22Rv1 (cell line): ENCODE measurements around the gene COL5A1.

Source experiments
- H3K27ac ChIP-seq: fragments of 450-650 bp; 2 replicates; pipeline ENCODE4 v1.5.1; 2017
- ZFX ChIP-seq: fragments of 450-650 bp; IDR thresholded peaks from 2 replicates; pipeline ENCODE4 v1.6.1; 2017; ENCODE audit warnings: antibody characterized with exemption, borderline replicate concordance
- TF ChIP-seq, protein P1 (sequence below): fragments of 450-650 bp; IDR thresholded peaks from 2 replicates; pipeline ENCODE4 v1.5.1; 2017; ENCODE audit warnings: mild to moderate bottlenecking

COL5A1 gene

DNA sequence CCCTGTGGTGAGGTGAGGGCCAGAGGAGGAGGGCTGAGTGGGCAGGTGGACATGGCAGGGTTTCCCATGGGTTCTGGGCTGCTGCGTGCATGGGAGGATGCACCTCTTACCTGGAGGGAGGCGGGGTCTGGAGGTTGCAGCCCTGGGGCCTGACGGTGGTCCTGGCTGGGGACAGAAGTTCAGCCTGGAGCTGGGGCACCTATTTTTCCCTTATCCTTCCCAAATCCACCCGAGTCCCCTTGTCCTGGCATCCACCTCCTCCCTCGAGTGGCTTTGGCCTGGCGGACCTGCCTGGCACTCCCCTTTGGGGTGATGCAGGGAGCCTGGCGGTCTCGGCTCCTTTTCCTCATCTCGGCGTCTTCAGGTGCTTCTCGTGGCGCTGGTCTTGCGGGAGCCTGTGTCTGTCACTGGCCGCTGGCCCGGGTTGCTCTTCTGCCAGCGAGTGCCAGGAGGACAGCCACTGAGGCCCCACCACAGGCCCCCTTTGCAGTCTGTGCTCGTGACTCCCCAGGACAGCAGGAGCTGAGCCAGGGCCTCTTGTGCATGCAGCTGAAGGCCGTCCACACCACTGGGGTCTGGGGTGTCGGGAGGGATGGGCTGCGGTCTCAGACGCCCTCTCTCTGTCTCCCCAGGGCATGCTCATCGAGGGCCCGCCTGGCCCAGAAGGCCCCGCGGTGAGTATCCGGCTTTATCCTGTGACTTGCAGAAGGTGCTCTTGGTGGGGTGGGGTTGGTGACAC lies 96.4 kb downstream of the COL5A1 start:
- no peak overlapping the region for H3K27ac ChIP-seq
- TF ChIP-seq, protein P1, sequence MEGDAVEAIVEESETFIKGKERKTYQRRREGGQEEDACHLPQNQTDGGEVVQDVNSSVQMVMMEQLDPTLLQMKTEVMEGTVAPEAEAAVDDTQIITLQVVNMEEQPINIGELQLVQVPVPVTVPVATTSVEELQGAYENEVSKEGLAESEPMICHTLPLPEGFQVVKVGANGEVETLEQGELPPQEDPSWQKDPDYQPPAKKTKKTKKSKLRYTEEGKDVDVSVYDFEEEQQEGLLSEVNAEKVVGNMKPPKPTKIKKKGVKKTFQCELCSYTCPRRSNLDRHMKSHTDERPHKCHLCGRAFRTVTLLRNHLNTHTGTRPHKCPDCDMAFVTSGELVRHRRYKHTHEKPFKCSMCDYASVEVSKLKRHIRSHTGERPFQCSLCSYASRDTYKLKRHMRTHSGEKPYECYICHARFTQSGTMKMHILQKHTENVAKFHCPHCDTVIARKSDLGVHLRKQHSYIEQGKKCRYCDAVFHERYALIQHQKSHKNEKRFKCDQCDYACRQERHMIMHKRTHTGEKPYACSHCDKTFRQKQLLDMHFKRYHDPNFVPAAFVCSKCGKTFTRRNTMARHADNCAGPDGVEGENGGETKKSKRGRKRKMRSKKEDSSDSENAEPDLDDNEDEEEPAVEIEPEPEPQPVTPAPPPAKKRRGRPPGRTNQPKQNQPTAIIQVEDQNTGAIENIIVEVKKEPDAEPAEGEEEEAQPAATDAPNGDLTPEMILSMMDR, result no peak
- TF ChIP-seq ZFX, result no peak

DNA sequence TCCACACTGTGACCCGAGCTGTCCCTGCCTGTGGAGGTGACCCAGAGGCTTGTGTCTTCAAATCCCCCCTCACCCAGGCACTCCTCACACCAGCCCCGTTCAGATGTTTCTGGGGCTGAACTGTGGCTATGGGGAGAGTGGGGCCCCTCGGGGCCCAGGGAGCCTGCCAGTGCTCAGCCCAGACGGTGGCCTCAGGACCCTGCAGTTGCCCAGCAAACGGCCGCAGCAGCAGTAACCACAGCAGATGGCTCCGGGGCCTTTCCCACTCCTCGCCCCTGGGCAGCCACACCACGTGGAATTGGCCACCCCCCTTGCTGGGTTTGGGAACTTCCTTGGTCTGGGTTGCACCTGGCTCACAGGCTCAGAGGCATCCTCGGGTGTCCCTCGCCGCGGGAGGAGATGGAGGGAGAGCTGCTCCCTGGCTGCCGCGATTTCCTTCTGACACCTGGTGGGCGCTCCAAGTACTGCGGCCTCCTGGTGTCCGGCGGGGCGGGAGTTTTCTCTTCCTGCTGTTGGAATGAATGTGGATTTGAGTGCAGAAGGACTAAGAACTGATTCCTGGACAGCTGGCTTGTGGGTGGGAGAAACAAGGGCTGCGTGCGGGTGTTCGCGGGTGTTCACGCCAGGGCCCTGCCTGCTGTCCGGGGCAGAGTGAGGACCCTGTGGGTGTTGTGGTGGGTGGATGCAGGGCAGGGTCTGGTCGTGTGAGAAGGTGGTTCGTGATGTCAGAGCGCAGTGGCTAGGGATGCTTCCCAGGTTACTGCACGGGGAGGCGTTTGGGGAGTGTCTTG lies 97.5 kb downstream of the COL5A1 start:
- TF ChIP-seq ZFX, result no peak
- TF ChIP-seq, protein P1, result peak; percentile 81
- H3K27ac ChIP-seq, result no peak overlapping the region

DNA sequence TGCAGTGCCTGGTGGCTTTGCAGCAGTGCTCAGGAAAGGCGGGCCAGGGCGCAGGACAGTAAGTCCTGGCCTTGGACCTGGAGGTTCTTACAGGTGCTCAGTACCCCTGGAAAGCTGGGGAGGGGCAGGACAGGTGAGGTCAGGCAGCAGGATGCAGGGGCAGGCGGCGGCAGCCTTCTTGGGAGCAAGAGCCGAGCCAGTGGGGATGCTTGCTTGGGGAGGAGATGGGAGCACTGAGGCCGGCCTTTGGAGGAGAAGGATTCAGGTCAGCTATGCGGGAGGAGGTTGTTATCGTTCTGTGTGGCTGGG lies 98.0 kb downstream of the COL5A1 start:
- TF ChIP-seq, protein P1, result no peak
- no peak for TF ChIP-seq ZFX
- H3K27ac ChIP-seq, result no peak overlapping the region

DNA sequence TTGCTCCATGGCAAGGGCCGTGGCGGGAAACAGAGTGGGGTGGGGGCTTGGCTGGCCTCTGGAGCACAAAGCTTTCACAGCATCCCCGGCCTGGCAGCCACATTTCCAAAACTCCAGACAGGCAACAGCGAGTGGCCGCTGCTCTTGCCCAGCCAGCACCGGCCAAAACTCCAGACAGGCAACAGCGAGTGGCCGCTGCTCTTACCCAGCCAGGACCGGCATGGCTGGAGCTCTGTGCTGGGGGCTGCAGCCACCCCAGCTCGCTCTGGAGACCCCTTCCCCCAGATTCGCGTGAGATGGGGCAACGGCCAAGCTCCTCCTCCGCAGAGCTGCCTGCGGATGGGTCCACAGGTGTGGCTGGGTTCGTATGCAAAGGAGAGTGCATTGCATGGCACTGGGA lies 98.5 kb downstream of the COL5A1 start:
- no peak overlapping the region for H3K27ac ChIP-seq
- TF ChIP-seq ZFX, result no peak
- TF ChIP-seq, protein P1, result no peak

DNA sequence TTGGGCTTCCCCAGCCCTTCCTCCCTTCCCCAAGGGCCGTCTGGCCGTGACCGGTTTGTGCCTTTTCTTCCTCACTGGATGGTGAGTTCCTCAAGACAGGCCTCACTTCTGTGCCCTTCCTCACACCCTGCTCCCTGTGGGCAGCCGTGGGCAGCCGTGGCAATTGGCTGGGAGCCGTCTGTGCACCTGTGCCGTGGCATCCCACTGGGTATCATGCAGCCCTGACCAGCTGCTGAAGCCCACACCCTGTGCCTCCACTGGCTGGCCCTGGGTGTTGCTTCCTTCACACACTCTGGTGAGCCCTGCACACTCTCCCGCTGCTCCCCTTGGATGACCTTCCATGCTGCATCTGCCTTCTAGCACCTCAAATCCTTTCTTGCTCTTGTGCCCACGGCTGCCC lies 100.2 kb downstream of the COL5A1 start:
- H3K27ac ChIP-seq, result no peak overlapping the region
- TF ChIP-seq ZFX, result no peak
- TF ChIP-seq, protein P1, result no peak

DNA sequence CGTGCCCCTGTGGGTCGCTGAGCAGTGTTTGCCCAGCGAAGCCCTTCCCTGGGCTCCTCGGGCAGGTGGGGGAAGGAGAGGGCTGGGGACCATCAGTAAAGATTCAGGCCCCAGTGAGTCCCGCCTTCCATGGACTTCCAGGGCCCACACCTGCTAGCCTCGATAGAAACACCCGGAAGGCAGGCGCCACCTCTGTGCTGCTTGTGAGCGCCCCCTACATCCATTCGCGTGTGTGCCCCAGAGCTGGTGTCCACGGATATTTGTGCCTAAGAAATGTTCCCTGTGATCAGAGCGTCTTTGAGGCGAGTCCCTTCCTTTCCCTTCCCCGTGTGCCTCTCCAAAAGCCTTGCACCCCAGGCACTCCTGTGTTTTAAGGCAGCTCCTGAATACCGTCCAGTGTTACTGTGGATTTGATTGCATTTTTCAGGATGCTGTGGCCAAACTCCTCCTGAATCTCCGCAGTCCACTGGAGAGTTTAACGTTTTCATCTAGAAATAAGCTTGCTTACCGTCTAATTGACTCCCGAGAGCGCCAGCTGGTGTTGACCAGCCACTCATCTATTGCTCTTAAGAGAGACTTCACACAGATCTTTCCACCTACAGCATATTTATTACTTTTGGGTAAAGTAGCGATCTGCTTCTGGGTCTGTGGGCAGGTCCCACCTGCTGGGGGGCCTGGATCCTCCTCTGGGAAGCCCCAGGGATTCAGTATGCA lies 101.4 kb downstream of the COL5A1 start:
- no peak overlapping the region for H3K27ac ChIP-seq
- TF ChIP-seq, protein P1, result peak; percentile 34
- no peak for TF ChIP-seq ZFX

DNA sequence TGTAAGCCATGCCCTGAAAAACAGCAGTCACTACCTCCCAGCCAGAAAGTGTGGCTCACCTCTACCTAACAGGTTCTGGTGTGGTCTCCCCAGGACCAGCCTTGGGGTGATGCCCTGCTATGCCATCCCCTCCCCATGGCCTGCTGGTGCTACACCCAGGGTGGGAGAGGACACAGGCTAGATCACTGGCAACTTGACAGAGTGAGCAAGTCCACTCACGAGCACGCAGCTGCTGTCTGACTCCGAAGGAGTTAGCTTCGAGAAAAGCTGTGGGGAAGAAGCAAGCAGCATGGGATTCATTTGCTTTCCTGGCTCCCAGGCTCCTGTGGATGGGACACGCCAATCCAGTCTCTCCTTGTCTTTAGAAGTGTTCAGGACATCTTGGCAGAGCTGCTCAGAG lies 102.2 kb downstream of the COL5A1 start:
- no peak overlapping the region for H3K27ac ChIP-seq
- no peak for TF ChIP-seq ZFX
- TF ChIP-seq, protein P1, result no peak
